Measurements from ENCODE around the gene ST8SIA6.

DNA sequence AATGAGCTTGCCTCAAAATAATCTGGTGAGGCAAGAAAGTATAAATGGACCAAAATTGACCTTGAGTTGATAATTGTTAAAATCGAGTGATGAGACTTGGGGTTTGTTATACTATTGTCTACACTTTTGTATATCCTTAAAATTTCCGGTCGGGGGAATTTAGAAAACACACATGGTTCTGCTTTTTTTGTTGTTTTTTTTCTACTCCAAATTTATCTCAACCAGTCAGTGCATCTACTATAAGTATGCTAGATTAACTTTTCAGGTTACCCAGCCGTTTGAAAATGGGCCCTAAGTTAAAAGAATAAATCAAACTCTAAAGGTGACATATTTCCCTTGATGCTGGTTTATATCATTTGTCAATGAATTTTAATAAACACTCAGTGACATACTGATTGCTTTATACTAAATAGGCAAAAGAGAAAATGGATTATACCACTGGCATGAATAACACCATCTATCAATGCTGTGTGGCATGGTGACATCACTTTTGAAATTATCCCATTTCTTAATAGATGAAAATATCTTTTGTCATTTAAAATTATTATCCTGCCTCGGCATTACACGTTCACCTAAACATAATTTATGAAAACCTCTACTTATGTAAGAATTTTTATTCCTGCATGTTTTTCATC is 40.3 kb upstream of the ST8SIA6 start:
- TF ChIP-seq, protein P1, sequence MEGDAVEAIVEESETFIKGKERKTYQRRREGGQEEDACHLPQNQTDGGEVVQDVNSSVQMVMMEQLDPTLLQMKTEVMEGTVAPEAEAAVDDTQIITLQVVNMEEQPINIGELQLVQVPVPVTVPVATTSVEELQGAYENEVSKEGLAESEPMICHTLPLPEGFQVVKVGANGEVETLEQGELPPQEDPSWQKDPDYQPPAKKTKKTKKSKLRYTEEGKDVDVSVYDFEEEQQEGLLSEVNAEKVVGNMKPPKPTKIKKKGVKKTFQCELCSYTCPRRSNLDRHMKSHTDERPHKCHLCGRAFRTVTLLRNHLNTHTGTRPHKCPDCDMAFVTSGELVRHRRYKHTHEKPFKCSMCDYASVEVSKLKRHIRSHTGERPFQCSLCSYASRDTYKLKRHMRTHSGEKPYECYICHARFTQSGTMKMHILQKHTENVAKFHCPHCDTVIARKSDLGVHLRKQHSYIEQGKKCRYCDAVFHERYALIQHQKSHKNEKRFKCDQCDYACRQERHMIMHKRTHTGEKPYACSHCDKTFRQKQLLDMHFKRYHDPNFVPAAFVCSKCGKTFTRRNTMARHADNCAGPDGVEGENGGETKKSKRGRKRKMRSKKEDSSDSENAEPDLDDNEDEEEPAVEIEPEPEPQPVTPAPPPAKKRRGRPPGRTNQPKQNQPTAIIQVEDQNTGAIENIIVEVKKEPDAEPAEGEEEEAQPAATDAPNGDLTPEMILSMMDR (IDR thresholded peaks at IDR 0.05; ENCODE audit: low read depth, low read length), result no peak
- no peak for TF ChIP-seq EZH2phosphoT487 (IDR thresholded peaks at IDR 0.05; ENCODE audit: low read depth)
